ENCODE measurements around the gene LNX2. TPM values are rescaled to one million over a fixed set of nuclear protein-coding genes. Genes with fewer than 3 reads are reported as not detected.

LNX2 gene
- total RNA-seq (2014; rRNA removed; shearing (Covaris generic)) (5.9 and 6.8 TPM in 2 replicates), total RNA-seq (2022) (9.7 TPM in 2 replicates), Bru-seq, nascent RNA (percentile 75 among the genes with signal in this experiment), BruChase-seq, experiment 1, labeled RNA remaining after a 6-hour chase (percentile 62 among the genes with signal in this experiment), BruChase-seq, experiment 2, labeled RNA remaining after a 2-hour chase (percentile 68 among the genes with signal in this experiment)
- long read RNA-seq, full-length matches to known transcripts: 18 of 30 reads
- long read RNA-seq, partial matches to known transcripts: 5 of 30 reads
- long read RNA-seq, other reads (novel, unspliced or antisense): 7 of 30 reads

GRCh38 chr13:27620377-27621115 lies at the start of gene LNX2:
TSS of gene LNX2 (minus strand) at chr13:27620529. CDS start at chr13:27581703, 38,826 bp downstream.
- DNase-seq (ENCODE audit: low spot score): peak; percentile 97
- ChIA-PET POLR2A (interaction anchor here (1.0 to 2.7 kb wide), 7 partner anchors 10 to 195 kb away, joined by 3 to 7 read pairs (median 3); partner anchors contain the start of gene GTF3A), CTCF (ENCODE audit: unreplicated experiment) (interaction anchor here (0.6 to 1.2 kb wide), 2 partner anchors 195 to 840 kb away, joined by 3 to 5 read pairs; no protein-coding TSS in a partner anchor)
- intact Hi-C loops (cut with micrococcal nuclease; ENCODE audit: unreplicated experiment): loop anchor here (2.0 to 5.0 kb wide), 2 partner anchors 170 to 193 kb away; partner anchors contain the start of gene MTIF3
- Histone ChIP-seq H4K20me1 (ENCODE audit: insufficient read depth, low read length) (peaks cover 36% of the 10 kb centered on the region), H2AFZ (ENCODE audit: low read length) (peak within 1 kb of the TSS; percentile 82), H3K27ac (ENCODE audit: low read depth, low read length, poor library complexity, severe bottlenecking) (peak within 1 kb of the TSS; percentile 83), H3K9me3 (ENCODE audit: low read length) (no peaks in the 10 kb centered on the region), H3K36me3 (ENCODE audit: insufficient read depth, low read length) (peaks cover 31% of the 10 kb centered on the region), H3K4me1 (ENCODE audit: insufficient read depth, low read length, poor library complexity, severe bottlenecking) (peaks cover 36% of the 10 kb centered on the region), H3K79me2 (ENCODE audit: insufficient read depth, low read depth, low read length) (peaks cover 63% of the 10 kb centered on the region), H3K4me2 (ENCODE audit: low read length) (peak within 1 kb of the TSS; percentile 98), H3K9me2 (ENCODE audit: insufficient read depth, low read length) (no peaks in the 10 kb centered on the region), H3K4me3 (ENCODE audit: low read depth, low read length, poor library complexity, severe bottlenecking) (peak within 1 kb of the TSS; percentile 88)
- BruUV-seq (replicated peaks): no TSS peak
- no peak for TF ChIP-seq EZH2phosphoT487 (IDR thresholded peaks at IDR 0.05; ENCODE audit: borderline replicate concordance, low read depth, low read length)
- no peak for TF ChIP-seq CTCF (conservative IDR thresholded peaks at IDR 0.05; ENCODE audit: low read length)

- no peak for DNase-seq (ENCODE audit: low spot score)
- intact Hi-C loops (cut with micrococcal nuclease; ENCODE audit: unreplicated experiment): no loop called here
- Histone ChIP-seq H3K27ac (ENCODE audit: low read depth, low read length, poor library complexity, severe bottlenecking) (no peak overlapping the region), H3K4me2 (ENCODE audit: low read length) (no peak overlapping the region), H3K9me3 (ENCODE audit: low read length) (no peaks in the 10 kb centered on the region), H4K20me1 (ENCODE audit: insufficient read depth, low read length) (no peaks in the 10 kb centered on the region), H3K79me2 (ENCODE audit: insufficient read depth, low read depth, low read length) (no peaks in the 10 kb centered on the region), H3K36me3 (ENCODE audit: insufficient read depth, low read length) (peaks cover 28% of the 10 kb centered on the region; the same call in 1 of the 2 replicates), H3K4me3 (ENCODE audit: low read depth, low read length, poor library complexity, severe bottlenecking) (no peak overlapping the region), H3K9me2 (ENCODE audit: insufficient read depth, low read length) (no peaks in the 10 kb centered on the region), H2AFZ (ENCODE audit: low read length) (no peak overlapping the region), H3K4me1 (ENCODE audit: insufficient read depth, low read length, poor library complexity, severe bottlenecking) (no peaks in the 10 kb centered on the region)
- POLR2A ChIA-PET: interaction anchor here (2.1 kb wide), 1 partner anchor 9 kb away, joined by 6 read pairs; no protein-coding TSS in a partner anchor
- TF ChIP-seq EZH2phosphoT487 (IDR thresholded peaks at IDR 0.05; ENCODE audit: borderline replicate concordance, low read depth, low read length) (no peak), CTCF (conservative IDR thresholded peaks at IDR 0.05; ENCODE audit: low read length) (no peak)
- no TSS peak for BruUV-seq (replicated peaks)
- CTCF ChIA-PET (ENCODE audit: unreplicated experiment): no interaction called here
Observed at GRCh38 chr13:27667946-27668345, 47.6 kb upstream of the LNX2 start.

Data from OCI-LY7 (cell line).